Measurements from ENCODE around the gene BTBD17. TPM values are rescaled to one million over a fixed set of nuclear protein-coding genes. Genes with fewer than 3 reads are reported as not detected.

The BTBD17 gene
- polyA plus RNA-seq, 3 donors: not detected

DNA sequence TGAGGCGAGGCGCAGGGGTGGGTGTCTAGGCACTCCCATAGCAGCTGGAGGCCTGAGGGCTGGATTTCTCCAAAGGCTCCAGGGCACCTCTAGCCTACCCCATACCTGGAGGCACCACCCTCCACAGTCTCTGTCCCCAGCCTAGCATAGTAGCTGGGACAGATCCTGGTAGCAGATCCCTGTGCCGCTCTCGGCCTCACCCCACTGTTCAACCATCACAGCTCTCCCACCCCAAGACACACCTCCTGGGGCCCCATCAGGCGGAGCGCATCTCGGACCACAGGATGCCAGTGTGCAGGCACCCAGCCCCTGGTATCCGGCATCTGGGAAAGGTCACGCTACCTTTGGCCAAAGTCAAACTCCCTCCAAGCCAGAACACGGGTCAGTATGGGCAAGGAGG lies 7.1 kb downstream of the BTBD17 start:
- intact Hi-C loops (cut with micrococcal nuclease): loop anchor here (5.0 to 10.0 kb wide), 2 partner anchors 50 to 142 kb away; partner anchors contain the start of gene TTYH2 (in 1 of the 2)
- no peak overlapping the region for H3K27ac Mint-ChIP-seq
- peaks cover 0 to 10% (median 3%) of the 10 kb centered on the region in 7 donors for H3K9me3 Mint-ChIP-seq
- peaks cover 0 to 22% of the 10 kb centered on the region in 2 donors for H3K9me3 ChIP-seq (replicated peaks in 1 of 2; ENCODE audit: control insufficient read depth in 1 of 2, insufficient read depth in 1 of 2, low read length in 2 of 2)
- H3K4me1 Mint-ChIP-seq: peaks cover 11% of the 10 kb centered on the region
- no peak overlapping the region for H3K27ac ChIP-seq (ENCODE audit: low read depth in 1 of 2, low read length in 2 of 2)
- H3K4me2 ChIP-seq (replicated peaks; ENCODE audit: extremely low read depth, low read length, poor library complexity, severe bottlenecking): no peak overlapping the region
- peaks cover 0 to 18% of the 10 kb centered on the region in 2 donors for H3K4me1 ChIP-seq (ENCODE audit: control insufficient read depth in 1 of 2, insufficient read depth in 2 of 2, low read length in 2 of 2)
- H3K27me3 Mint-ChIP-seq (ENCODE audit: low read depth in 3 of 3): peaks cover 76 to 96% (median 86%) of the 10 kb centered on the region in 3 donors
- H2AFZ ChIP-seq (ENCODE audit: insufficient read depth, low read depth, low read length, poor library complexity, severe bottlenecking): no peak overlapping the region
- WGBS (ENCODE audit: insufficient coverage): 82% methylated on average over 7 of the region's 10 CpGs
- no peak overlapping the region for H3K4me3 ChIP-seq (replicated peaks in 1 of 3; ENCODE audit: low read depth in 2 of 3, low read length in 3 of 3)
- H3K79me2 ChIP-seq (ENCODE audit: insufficient read depth, low read length): no peaks in the 10 kb centered on the region
- no peak overlapping the region for H3K9ac ChIP-seq (ENCODE audit: insufficient read depth, low read length, poor library complexity, severe bottlenecking)
- peak overlapping the region in 1 of 2 donors; percentile 69 for H3K4me3 Mint-ChIP-seq
- H4K20me1 ChIP-seq (ENCODE audit: insufficient read depth, low read length): no peaks in the 10 kb centered on the region
- H3K27me3 ChIP-seq (ENCODE audit: control insufficient read depth in 2 of 2, insufficient read depth in 2 of 2, low read length in 2 of 2): peaks cover 37 to 80% of the 10 kb centered on the region in 2 donors
- H3K36me3 Mint-ChIP-seq: peaks cover 0 to 4% of the 10 kb centered on the region in 2 donors
- no peak for DNase-seq
- no peaks in the 10 kb centered on the region for H3K36me3 ChIP-seq (replicated peaks in 1 of 2; ENCODE audit: control insufficient read depth in 1 of 2, insufficient read depth in 2 of 2, low read length in 2 of 2)
- TF ChIP-seq CTCF (IDR thresholded peaks at IDR 0.05): no peak

- Mint-ChIP-seq H3K27ac (no peak overlapping the region), H3K9me3 (peaks cover 0 to 10% (median 3%) of the 10 kb centered on the region in 7 donors), H3K27me3 (ENCODE audit: low read depth in 3 of 3) (peaks cover 74 to 92% (median 83%) of the 10 kb centered on the region in 3 donors), H3K36me3 (peaks cover 0 to 4% of the 10 kb centered on the region in 2 donors), H3K4me3 (peak overlapping the region in 1 of 2 donors; percentile 69), H3K4me1 (peaks cover 11% of the 10 kb centered on the region)
- Histone ChIP-seq H3K4me1 (ENCODE audit: control insufficient read depth in 1 of 2, insufficient read depth in 2 of 2, low read length in 2 of 2) (peaks cover 0 to 18% of the 10 kb centered on the region in 2 donors), H2AFZ (ENCODE audit: insufficient read depth, low read depth, low read length, poor library complexity, severe bottlenecking) (no peak overlapping the region), H3K9ac (ENCODE audit: insufficient read depth, low read length, poor library complexity, severe bottlenecking) (no peak overlapping the region), H3K27me3 (ENCODE audit: control insufficient read depth in 2 of 2, insufficient read depth in 2 of 2, low read length in 2 of 2) (peaks cover 37 to 79% of the 10 kb centered on the region in 2 donors), H3K79me2 (ENCODE audit: insufficient read depth, low read length) (no peaks in the 10 kb centered on the region), H4K20me1 (ENCODE audit: insufficient read depth, low read length) (no peaks in the 10 kb centered on the region), H3K36me3 (replicated peaks in 1 of 2; ENCODE audit: control insufficient read depth in 1 of 2, insufficient read depth in 2 of 2, low read length in 2 of 2) (no peaks in the 10 kb centered on the region), H3K27ac (ENCODE audit: low read depth in 1 of 2, low read length in 2 of 2) (no peak overlapping the region), H3K4me3 (replicated peaks in 1 of 3; ENCODE audit: low read depth in 2 of 3, low read length in 3 of 3) (no peak overlapping the region), H3K9me3 (replicated peaks in 1 of 2; ENCODE audit: control insufficient read depth in 1 of 2, insufficient read depth in 1 of 2, low read length in 2 of 2) (peaks cover 0 to 22% of the 10 kb centered on the region in 2 donors), H3K4me2 (replicated peaks; ENCODE audit: extremely low read depth, low read length, poor library complexity, severe bottlenecking) (no peak overlapping the region)
- TF ChIP-seq CTCF (IDR thresholded peaks at IDR 0.05): peak; percentile 82
- intact Hi-C loops (cut with micrococcal nuclease): loop anchor here (5.0 to 10.0 kb wide), 2 partner anchors 49 to 142 kb away; partner anchors contain the start of gene TTYH2 (in 1 of the 2)
- WGBS (ENCODE audit: insufficient coverage): 11% methylated on average over 27 of the region's 29 CpGs
- DNase-seq: peak; percentile 48 to 62 (median 49)
These were observed 7.5 kb downstream of the BTBD17 start for GRCh38 chr17:74354123-74354522.

Data from CD14-positive monocyte (primary cell).